ENCODE results near the gene RNF149.
"Not testable (repeated sequence)": the region's sequence is repeated elsewhere in the genome, so short reads cannot be mapped to it uniquely, and the experiment has no call there.

The RNF149 gene

GRCh38 chr2:101258804-101259203 lies 49.7 kb downstream of the RNF149 start:
- no peak for DNase-seq (ENCODE audit: low read depth in 2 of 3, low spot score in 2 of 3)

- no peak for DNase-seq (ENCODE audit: low read depth in 2 of 3, low spot score in 2 of 3)
Measured at GRCh38 chr2:101256316-101256715, 52.2 kb downstream of the RNF149 start.

GRCh38 chr2:101255501-101255900 lies 53.0 kb downstream of the RNF149 start:
- DNase-seq (ENCODE audit: low read depth in 2 of 3, low spot score in 2 of 3) = no peak

- no peak for DNase-seq (ENCODE audit: low read depth in 2 of 3, low spot score in 2 of 3)
Measured at GRCh38 chr2:101253703-101254450, 54.6 kb downstream of the RNF149 start.

- peak in 2 of 3 experiments; percentile 34 to 51 for DNase-seq (ENCODE audit: low read depth in 2 of 3, low spot score in 2 of 3)
Measured at GRCh38 chr2:101253013-101253702, 55.3 kb downstream of the RNF149 start.

GRCh38 chr2:101252408-101253012 lies 56.0 kb downstream of the RNF149 start, which contains the start of gene CNOT11:
CNOT11 (plus strand) TSS chr2:101252886; CDS start chr2:101252965, 79 bp downstream.
- peak; percentile 96 to 97 (median 96) for DNase-seq (ENCODE audit: low read depth in 2 of 3, low spot score in 2 of 3)

- DNase-seq (ENCODE audit: low read depth in 2 of 3, low spot score in 2 of 3) = no peak
Measured at GRCh38 chr2:101251844-101252407, 56.6 kb downstream of the RNF149 start.

- not testable (repeated sequence) for DNase-seq (ENCODE audit: low read depth in 2 of 3, low spot score in 2 of 3)
Measured at GRCh38 chr2:101251246-101251781, 57.2 kb downstream of the RNF149 start.

- no peak for DNase-seq (ENCODE audit: low read depth in 2 of 3, low spot score in 2 of 3)
Measured at GRCh38 chr2:101249826-101250225, 58.7 kb downstream of the RNF149 start.

GRCh38 chr2:101248756-101249155 lies 59.7 kb downstream of the RNF149 start:
- not testable (repeated sequence) for DNase-seq (ENCODE audit: low read depth in 2 of 3, low spot score in 2 of 3)

GRCh38 chr2:101245468-101245867 lies 63.0 kb downstream of the RNF149 start:
- DNase-seq (ENCODE audit: low read depth in 2 of 3, low spot score in 2 of 3) = not testable (repeated sequence)

- not testable (repeated sequence) for DNase-seq (ENCODE audit: low read depth in 2 of 3, low spot score in 2 of 3)
Measured at GRCh38 chr2:101244899-101245298, 63.6 kb downstream of the RNF149 start.

GRCh38 chr2:101244373-101244772 lies 64.1 kb downstream of the RNF149 start:
- not testable (repeated sequence) for DNase-seq (ENCODE audit: low read depth in 2 of 3, low spot score in 2 of 3)

GRCh38 chr2:101241158-101241557 lies 67.3 kb downstream of the RNF149 start:
- no peak for DNase-seq (ENCODE audit: low read depth in 2 of 3, low spot score in 2 of 3)

GRCh38 chr2:101240694-101241093 lies 67.8 kb downstream of the RNF149 start:
- DNase-seq (ENCODE audit: low read depth in 2 of 3, low spot score in 2 of 3) = not testable (repeated sequence)

- DNase-seq (ENCODE audit: low read depth in 2 of 3, low spot score in 2 of 3) = not testable (repeated sequence)
Measured at GRCh38 chr2:101239760-101240118, 68.8 kb downstream of the RNF149 start.

GRCh38 chr2:101238930-101239759 lies 69.4 kb downstream of the RNF149 start:
- DNase-seq (ENCODE audit: low read depth in 2 of 3, low spot score in 2 of 3) = no peak

- DNase-seq (ENCODE audit: low read depth in 2 of 3, low spot score in 2 of 3) = not testable (repeated sequence)
Measured at GRCh38 chr2:101237944-101238343, 70.6 kb downstream of the RNF149 start.

GRCh38 chr2:101235956-101236355 lies 72.5 kb downstream of the RNF149 start:
- DNase-seq (ENCODE audit: low read depth in 2 of 3, low spot score in 2 of 3) = not testable (repeated sequence)

- DNase-seq (ENCODE audit: low read depth in 2 of 3, low spot score in 2 of 3) = no peak
Measured at GRCh38 chr2:101234169-101234938, 74.1 kb downstream of the RNF149 start.
